Thyroid gland (tissue), 4 donors: ENCODE data around the gene PHF19. TPM values are rescaled to one million over a fixed set of nuclear protein-coding genes. Genes with fewer than 3 reads are reported as not detected.

Experiments used
- DNase-seq, 2 donors: peaks; one replicate each; pipeline ENCODE4 v3.0.0-alpha.2; 2019
- H3K27ac ChIP-seq, 3 donors: fragments of 200-600 bp; sonication (generic); 1 replicate in 2 of 3; 2 replicates in 1 of 3; pipeline ENCODE4 v1.5.1; 2016 to 2019; ENCODE audit warnings: mild to moderate bottlenecking in 1 of 3, moderate library complexity in 1 of 3
- H3K27me3 ChIP-seq: fragments of 200-600 bp; sonication (generic); one replicate; pipeline ENCODE4 v1.5.1; 2019
- H3K36me3 ChIP-seq, 2 donors: fragments of 200-600 bp; sonication (generic); one replicate each; pipeline ENCODE4 v1.5.1; 2016 to 2019
- H3K4me1 ChIP-seq, 2 donors: fragments of 200-600 bp; sonication (generic); one replicate each; pipeline ENCODE4 v1.5.1; 2017 to 2019
- H3K4me3 ChIP-seq, 3 donors: fragments of 200-600 bp; sonication (generic); replicated peaks in 1 of 3; 1 replicate in 2 of 3; 2 replicates in 1 of 3; pipeline ENCODE4 v1.5.1; 2016; ENCODE audit warnings: mild to moderate bottlenecking in 1 of 3
- H3K9me3 ChIP-seq: fragments of 200-600 bp; sonication (generic); one replicate; pipeline ENCODE4 v1.5.1; 2017
- POLR2A ChIP-seq, 2 donors: fragments of 450-650 bp; IDR thresholded peaks; one replicate each; pipeline ENCODE4 v1.6.1; 2017; ENCODE audit warnings: antibody characterized with exemption in 2 of 2, mild to moderate bottlenecking in 2 of 2, moderate library complexity in 1 of 2
- WGBS, 2 donors: methylation state at CpG; one replicate each; pipeline ENCODE4 v1.1.5; 2017; 5-methylcytosine and 5-hydroxymethylcytosine counted together
- intact Hi-C: fragments of 100-400 bp; cut with DNase I; formaldehyde crosslinking; loops from one replicate; pipeline ENCODE4 v1.15.1; 2023
- total RNA-seq, 4 donors: library from RNA; depleted of rRNA; stranded (reverse); fragments of >200 nt; gene quantifications; one replicate each; pipeline ENCODE4 v1.2.3, GENCODE V29; 2016
- TF ChIP-seq, protein P1 (sequence below), 6 experiments: fragments of 200-600 bp in 3 of 6; fragments of 450-650 bp in 3 of 6; sonication (generic) in 3 of 6; IDR thresholded peaks; one replicate each; pipeline ENCODE4 v1.5.1; 2016 to 2019; ENCODE audit warnings: antibody characterized with exemption in 6 of 6, mild to moderate bottlenecking in 2 of 6, inconsistent platforms in 1 of 6, moderate library complexity in 1 of 6

Gene PHF19
- total RNA-seq, 4 donors from 2014 or later = 10.8 to 24.1 (median 13.1) TPM

DNA sequence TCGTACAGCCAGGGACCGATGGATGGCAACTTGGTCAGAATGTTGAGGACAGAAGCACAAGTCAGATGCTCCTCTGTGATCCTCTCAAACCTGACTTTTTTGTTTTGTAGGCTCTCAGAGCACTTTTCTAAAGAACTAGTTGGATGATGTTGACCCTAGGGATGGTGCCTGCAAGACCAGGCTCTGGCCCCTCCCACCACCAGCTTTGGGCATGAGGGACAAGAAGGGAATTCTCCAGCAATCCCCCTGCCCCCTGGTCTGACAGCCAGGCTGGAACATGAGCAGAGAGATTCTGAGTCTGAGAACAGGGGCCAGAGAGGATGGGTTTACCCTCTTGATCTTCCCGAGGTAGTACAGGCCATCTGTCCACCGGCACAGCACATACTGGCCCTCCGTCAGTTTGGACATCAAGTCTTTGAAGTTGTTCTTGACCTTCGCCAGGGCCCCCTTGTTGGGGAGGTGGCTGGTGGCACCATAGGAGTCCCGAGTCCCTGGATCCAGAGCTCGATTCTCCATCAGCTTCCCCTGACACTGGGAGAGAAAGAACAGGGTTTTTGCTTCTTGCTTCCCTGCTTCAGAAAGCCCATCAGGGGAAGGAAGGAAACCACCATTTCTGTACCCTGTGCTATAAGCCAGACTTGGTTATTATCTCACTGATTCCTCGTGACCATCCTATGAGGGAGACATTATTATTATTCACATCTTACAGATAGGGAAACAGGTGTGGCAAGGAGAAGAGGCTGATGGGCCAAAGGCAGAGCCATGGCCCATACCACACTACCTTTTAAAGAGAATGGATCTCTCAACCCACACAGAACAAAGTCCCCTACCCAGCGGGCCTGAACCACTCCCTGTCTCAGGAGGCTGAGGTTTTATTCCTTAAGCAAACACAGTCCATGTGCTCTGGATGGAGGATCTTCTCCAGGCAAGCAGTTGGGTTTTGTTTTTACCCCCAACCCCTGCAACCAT is 2.5 kb downstream of the PHF19 start:
- TF ChIP-seq, protein P1, sequence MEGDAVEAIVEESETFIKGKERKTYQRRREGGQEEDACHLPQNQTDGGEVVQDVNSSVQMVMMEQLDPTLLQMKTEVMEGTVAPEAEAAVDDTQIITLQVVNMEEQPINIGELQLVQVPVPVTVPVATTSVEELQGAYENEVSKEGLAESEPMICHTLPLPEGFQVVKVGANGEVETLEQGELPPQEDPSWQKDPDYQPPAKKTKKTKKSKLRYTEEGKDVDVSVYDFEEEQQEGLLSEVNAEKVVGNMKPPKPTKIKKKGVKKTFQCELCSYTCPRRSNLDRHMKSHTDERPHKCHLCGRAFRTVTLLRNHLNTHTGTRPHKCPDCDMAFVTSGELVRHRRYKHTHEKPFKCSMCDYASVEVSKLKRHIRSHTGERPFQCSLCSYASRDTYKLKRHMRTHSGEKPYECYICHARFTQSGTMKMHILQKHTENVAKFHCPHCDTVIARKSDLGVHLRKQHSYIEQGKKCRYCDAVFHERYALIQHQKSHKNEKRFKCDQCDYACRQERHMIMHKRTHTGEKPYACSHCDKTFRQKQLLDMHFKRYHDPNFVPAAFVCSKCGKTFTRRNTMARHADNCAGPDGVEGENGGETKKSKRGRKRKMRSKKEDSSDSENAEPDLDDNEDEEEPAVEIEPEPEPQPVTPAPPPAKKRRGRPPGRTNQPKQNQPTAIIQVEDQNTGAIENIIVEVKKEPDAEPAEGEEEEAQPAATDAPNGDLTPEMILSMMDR (IDR thresholded peaks at IDR 0.05) = no peak
- no peak for TF ChIP-seq POLR2A (IDR thresholded peaks at IDR 0.05)
- intact Hi-C loops = loop anchor here (5.0 kb wide), 2 partner anchors 53 to 63 kb away; partner anchors contain the start of gene TRAF1
- 89 to 95% methylated on average over 7 to 10 of the region's 10 CpGs for WGBS, 2 donors
- Histone ChIP-seq H3K36me3 (no peaks in the 10 kb centered on the region), H3K27ac (no peak overlapping the region), H3K4me3 (no peak overlapping the region), H3K9me3 (no peaks in the 10 kb centered on the region), H3K4me1 (peaks cover 5 to 6% of the 10 kb centered on the region in 2 donors), H3K27me3 (no peaks in the 10 kb centered on the region)
- DNase-seq = no peak

DNA sequence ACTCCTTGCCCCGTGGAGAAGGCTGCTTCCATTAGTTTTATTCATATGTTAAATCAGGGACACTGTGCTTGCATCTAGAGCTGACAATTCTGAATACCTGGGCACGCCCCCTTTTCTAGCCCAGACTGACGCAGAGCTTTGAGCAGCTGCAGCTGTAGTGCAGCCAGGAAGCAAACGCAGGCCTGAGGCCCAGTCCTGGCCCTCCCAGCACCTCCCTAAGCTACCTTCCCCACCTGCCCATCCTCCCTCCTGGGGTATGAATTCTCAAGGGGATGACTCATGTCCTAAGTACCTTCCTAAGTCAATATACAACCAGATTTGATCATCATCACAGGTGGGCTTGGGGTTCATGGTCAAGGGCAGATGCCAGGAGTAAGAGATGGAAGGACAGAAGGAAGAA is 3.5 kb downstream of the PHF19 start:
- no peak for TF ChIP-seq POLR2A (IDR thresholded peaks at IDR 0.05)
- TF ChIP-seq, protein P1 (IDR thresholded peaks at IDR 0.05) = no peak
- WGBS, 2 donors = 76 to 78% methylated on average over 4 of the region's 4 CpGs
- Histone ChIP-seq H3K27me3 (no peaks in the 10 kb centered on the region), H3K4me1 (peaks cover 5 to 6% of the 10 kb centered on the region in 2 donors), H3K27ac (peak overlapping the region in 1 of 3 donors; percentile 1), H3K4me3 (no peak overlapping the region), H3K9me3 (no peaks in the 10 kb centered on the region), H3K36me3 (no peaks in the 10 kb centered on the region)
- DNase-seq = peak; percentile 44 to 49
- intact Hi-C loops = loop anchor here (5.0 kb wide), 1 partner anchor 54 kb away; the partner anchor contains the start of gene TRAF1

DNA sequence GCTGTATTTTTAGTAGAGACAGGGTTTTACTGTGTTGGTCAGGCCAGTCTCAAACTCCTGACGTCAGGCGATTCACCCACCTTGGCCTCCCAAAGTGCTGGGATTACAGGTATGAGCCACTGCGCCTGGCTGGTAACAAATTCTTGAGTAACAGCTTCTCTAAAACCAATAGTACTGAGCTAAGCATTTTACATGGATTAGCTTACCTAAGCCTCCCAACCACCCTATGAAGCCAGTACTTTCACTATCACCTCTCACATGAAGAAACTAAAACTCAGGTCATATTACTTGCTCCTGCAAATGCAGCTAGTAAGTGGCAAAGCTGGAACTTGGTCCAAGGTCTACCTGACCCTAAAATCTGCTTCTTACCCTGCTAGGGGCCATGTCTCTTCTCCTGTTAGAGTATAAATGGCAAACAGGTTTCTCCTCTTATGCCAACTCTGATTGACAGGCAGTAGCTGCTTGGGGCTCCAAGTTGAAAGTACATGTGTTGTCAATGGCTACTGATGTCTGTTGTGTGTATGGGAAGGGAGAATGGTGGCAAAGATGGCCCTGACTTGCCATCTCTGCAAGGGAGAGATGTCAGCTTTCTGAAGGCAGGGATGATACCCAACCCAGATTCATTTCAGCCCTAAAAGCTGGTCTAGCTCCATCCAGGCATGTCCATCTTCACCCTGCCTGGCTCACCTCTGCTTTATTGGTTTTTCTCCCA is 4.0 kb downstream of the PHF19 start:
- DNase-seq = no peak
- intact Hi-C loops = loop anchor here (5.0 kb wide), 1 partner anchor 54 kb away; the partner anchor contains the start of gene TRAF1
- no peak for TF ChIP-seq POLR2A (IDR thresholded peaks at IDR 0.05)
- TF ChIP-seq, protein P1 (IDR thresholded peaks at IDR 0.05) = no peak
- Histone ChIP-seq H3K9me3 (no peaks in the 10 kb centered on the region), H3K4me3 (no peak overlapping the region), H3K4me1 (peaks cover 6 to 10% of the 10 kb centered on the region in 2 donors), H3K27me3 (no peaks in the 10 kb centered on the region), H3K27ac (peak overlapping the region in 1 of 3 donors; percentile 1), H3K36me3 (no peaks in the 10 kb centered on the region)
- WGBS, 2 donors = 98 to 100% methylated on average over 3 of the region's 3 CpGs

DNA sequence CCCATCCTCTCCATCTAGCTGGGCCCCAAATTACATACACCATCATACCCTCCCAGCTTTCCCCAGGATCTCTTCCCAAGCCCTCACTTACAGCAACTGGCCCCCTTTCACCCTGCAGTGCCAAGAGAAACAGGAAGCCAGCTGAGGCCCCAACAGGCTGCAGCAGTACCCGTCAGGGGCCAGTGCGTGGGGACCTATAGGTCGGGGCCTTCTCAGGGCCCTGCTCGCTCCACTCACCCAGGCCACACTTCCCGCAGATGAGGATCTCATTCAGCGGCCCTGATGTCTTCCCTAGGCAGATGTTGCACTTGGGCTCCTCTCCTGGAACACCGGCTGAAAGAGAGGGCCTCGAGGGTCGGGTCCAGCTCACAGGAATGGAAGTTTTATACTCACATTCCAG is 6.8 kb downstream of the PHF19 start:
- Histone ChIP-seq H3K4me1 (peaks cover 2 to 7% of the 10 kb centered on the region in 2 donors), H3K9me3 (no peaks in the 10 kb centered on the region), H3K27ac (no peak overlapping the region), H3K36me3 (no peaks in the 10 kb centered on the region), H3K27me3 (no peaks in the 10 kb centered on the region), H3K4me3 (no peak overlapping the region)
- WGBS, 2 donors = 84 to 94% methylated on average over 9 of the region's 9 CpGs
- no peak for DNase-seq
- TF ChIP-seq, protein P1 (IDR thresholded peaks at IDR 0.05) = no peak
- TF ChIP-seq POLR2A (IDR thresholded peaks at IDR 0.05) = no peak
- intact Hi-C loops = loop anchor here (5.0 kb wide), 1 partner anchor 57 kb away; the partner anchor contains the start of gene TRAF1
